ENCODE measurements around the gene KLHL36. TPM values are rescaled to one million over a fixed set of nuclear protein-coding genes. Genes with fewer than 3 reads are reported as not detected.
"Not testable (repeated sequence)": the region's sequence is repeated elsewhere in the genome, so short reads cannot be mapped to it uniquely, and the experiment has no call there.

KLHL36 gene
- total RNA-seq, 4 donors from 2014 or later: 49.0 to 73.0 (median 65.8) TPM

DNA sequence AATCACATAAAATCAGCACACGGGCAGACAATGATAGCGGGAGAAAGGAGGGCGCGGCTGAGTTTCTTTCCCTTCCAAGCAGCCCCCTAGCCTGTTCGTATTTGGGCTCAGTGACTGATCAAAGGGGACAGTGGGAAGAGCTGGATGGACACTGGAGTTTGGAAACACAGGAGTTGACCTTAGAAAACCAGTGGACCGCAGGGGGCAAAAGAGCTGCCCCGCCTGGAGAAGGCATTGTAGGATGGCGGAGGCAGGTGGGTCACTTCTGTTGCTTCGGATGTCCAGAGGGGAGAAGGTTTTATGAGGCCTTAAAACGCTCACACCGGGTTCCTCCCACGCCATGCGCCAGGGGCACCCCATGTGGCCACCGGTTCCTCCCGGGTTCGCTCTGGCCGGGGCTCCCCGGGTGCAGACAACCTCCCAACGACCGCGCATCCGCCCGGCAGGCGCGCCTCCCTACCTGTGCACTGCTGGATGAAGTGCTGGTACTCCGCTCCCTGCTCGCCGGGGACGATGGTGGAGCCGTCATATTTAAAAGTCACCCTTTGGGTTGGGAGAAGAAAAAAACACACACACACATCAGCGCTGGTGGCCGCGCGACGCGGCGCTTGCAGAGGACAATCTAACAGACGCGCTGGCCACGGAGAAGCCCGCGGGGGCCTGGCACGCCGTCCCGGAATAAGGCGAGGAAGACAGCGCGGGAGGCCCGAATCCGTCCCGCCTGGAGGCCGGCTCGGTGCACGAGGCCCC is 31.1 kb upstream of the KLHL36 start:
- no peak for TF ChIP-seq POLR2A (IDR thresholded peaks at IDR 0.05)
- TF ChIP-seq, protein P1, sequence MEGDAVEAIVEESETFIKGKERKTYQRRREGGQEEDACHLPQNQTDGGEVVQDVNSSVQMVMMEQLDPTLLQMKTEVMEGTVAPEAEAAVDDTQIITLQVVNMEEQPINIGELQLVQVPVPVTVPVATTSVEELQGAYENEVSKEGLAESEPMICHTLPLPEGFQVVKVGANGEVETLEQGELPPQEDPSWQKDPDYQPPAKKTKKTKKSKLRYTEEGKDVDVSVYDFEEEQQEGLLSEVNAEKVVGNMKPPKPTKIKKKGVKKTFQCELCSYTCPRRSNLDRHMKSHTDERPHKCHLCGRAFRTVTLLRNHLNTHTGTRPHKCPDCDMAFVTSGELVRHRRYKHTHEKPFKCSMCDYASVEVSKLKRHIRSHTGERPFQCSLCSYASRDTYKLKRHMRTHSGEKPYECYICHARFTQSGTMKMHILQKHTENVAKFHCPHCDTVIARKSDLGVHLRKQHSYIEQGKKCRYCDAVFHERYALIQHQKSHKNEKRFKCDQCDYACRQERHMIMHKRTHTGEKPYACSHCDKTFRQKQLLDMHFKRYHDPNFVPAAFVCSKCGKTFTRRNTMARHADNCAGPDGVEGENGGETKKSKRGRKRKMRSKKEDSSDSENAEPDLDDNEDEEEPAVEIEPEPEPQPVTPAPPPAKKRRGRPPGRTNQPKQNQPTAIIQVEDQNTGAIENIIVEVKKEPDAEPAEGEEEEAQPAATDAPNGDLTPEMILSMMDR (IDR thresholded peaks at IDR 0.05): no peak
- 1 to 2% methylated on average over 47 to 53 of the region's 54 CpGs for WGBS, 2 donors
- peak overlapping the region; percentile 44 for H3K4me3 ChIP-seq (ENCODE audit: low read depth, poor library complexity, severe bottlenecking)
- intact Hi-C loops (cut with DNase I; ENCODE audit: low total_unique reads): no loop called here
- DNase-seq (ENCODE audit: low spot score in 2 of 2): peak in 1 of 2 donors; percentile 91

GRCh38 chr16:84617791-84618580 is 30.3 kb upstream of the KLHL36 start, which contains the start of gene COTL1:
TSS of gene COTL1 (minus strand) at chr16:84618078. CDS start at chr16:84617914, 164 bp downstream.
- TF ChIP-seq, protein P1 (IDR thresholded peaks at IDR 0.05): no peak
- TF ChIP-seq POLR2A (IDR thresholded peaks at IDR 0.05): no peak
- intact Hi-C loops (cut with DNase I; ENCODE audit: low total_unique reads): no loop called here
- peak within 1 kb of the TSS; percentile 44 for H3K4me3 ChIP-seq (ENCODE audit: low read depth, poor library complexity, severe bottlenecking)
- WGBS, 2 donors: 0 to 2% methylated on average over 43 to 53 of the region's 76 CpGs
- peak; percentile 95 to 99 for DNase-seq (ENCODE audit: low spot score in 2 of 2)

GRCh38 chr16:84618581-84619460 is 29.5 kb upstream of the KLHL36 start:
- intact Hi-C loops (cut with DNase I; ENCODE audit: low total_unique reads): no loop called here
- no peak overlapping the region for H3K4me3 ChIP-seq (ENCODE audit: low read depth, poor library complexity, severe bottlenecking)
- TF ChIP-seq, protein P1 (IDR thresholded peaks at IDR 0.05): no peak
- TF ChIP-seq POLR2A (IDR thresholded peaks at IDR 0.05): no peak
- no peak for DNase-seq (ENCODE audit: low spot score in 2 of 2)
- 17 to 19% methylated on average over 12 of the region's 12 CpGs for WGBS, 2 donors

GRCh38 chr16:84620913-84621312 is 27.4 kb upstream of the KLHL36 start:
- WGBS, 2 donors: 83 to 90% methylated on average over 10 of the region's 10 CpGs
- intact Hi-C loops (cut with DNase I; ENCODE audit: low total_unique reads): loop anchor here (5.0 to 10.0 kb wide), 2 partner anchors 109 to 114 kb away; no protein-coding TSS in a partner anchor
- DNase-seq (ENCODE audit: low spot score in 2 of 2); H3K4me3 ChIP-seq (ENCODE audit: low read depth, poor library complexity, severe bottlenecking): not testable (repeated sequence)

GRCh38 chr16:84625556-84625955 is 22.8 kb upstream of the KLHL36 start:
- H3K4me3 ChIP-seq (ENCODE audit: low read depth, poor library complexity, severe bottlenecking): no peak overlapping the region
- intact Hi-C loops (cut with DNase I; ENCODE audit: low total_unique reads): loop anchor here (10.0 kb wide), 1 partner anchor 109 kb away; no protein-coding TSS in a partner anchor
- WGBS, 2 donors: 91 to 96% methylated on average over 6 of the region's 6 CpGs
- DNase-seq (ENCODE audit: low spot score in 2 of 2): no peak
- TF ChIP-seq POLR2A (IDR thresholded peaks at IDR 0.05): no peak
- TF ChIP-seq, protein P1 (IDR thresholded peaks at IDR 0.05): no peak

All from lower leg skin (tissue), 4 donors.